Osteoblast (primary cell): Measurements from ENCODE around the gene SPATA13. TPM values are rescaled to one million over a fixed set of nuclear protein-coding genes. Genes with fewer than 3 reads are reported as not detected.

ENCODE experiments used
- DNase-seq: peaks from one replicate; pipeline ENCODE4 v3.0.0; 2011; ENCODE audit warnings: low spot score, mixed read lengths; ENCODE audit not compliant: insufficient read length; ENCODE audit errors: missing footprints
- H2AFZ ChIP-seq: 2 replicates; pipeline ENCODE4 v1.6.0; 2011; ENCODE audit warnings: mild to moderate bottlenecking, low read length
- H3K27ac ChIP-seq: 2 replicates; pipeline ENCODE4 v1.5.1; 2011; ENCODE audit warnings: mild to moderate bottlenecking, low read depth, low read length, moderate library complexity
- H3K27me3 ChIP-seq: 2 replicates; pipeline ENCODE4 v1.6.0; 2012; ENCODE audit warnings: mild to moderate bottlenecking, control low read depth, inconsistent platforms, low read length, moderate library complexity; ENCODE audit not compliant: insufficient read depth
- H3K36me3 ChIP-seq: 2 replicates; pipeline ENCODE4 v1.5.1; 2011; ENCODE audit warnings: mild to moderate bottlenecking, low read length, control low read depth, moderate library complexity; ENCODE audit not compliant: insufficient read depth
- H3K4me1 ChIP-seq: 2 replicates; pipeline ENCODE4 v1.5.1; 2011; ENCODE audit warnings: mild to moderate bottlenecking, low read length, control low read depth, moderate library complexity; ENCODE audit not compliant: insufficient read depth
- H3K4me2 ChIP-seq: 2 replicates; pipeline ENCODE4 v1.6.0; 2011; ENCODE audit warnings: mild to moderate bottlenecking, low read length; ENCODE audit not compliant: insufficient read depth
- H3K4me3 ChIP-seq: fragments of 200-600 bp; sonication (generic); 3 replicates; pipeline ENCODE4 v1.5.1; 2012; ENCODE audit warnings: mild to moderate bottlenecking, low read length, inconsistent platforms; ENCODE audit not compliant: insufficient read depth
- H3K79me2 ChIP-seq: 2 replicates; pipeline ENCODE4 v1.6.0; 2012; ENCODE audit warnings: mild to moderate bottlenecking, low read length, control low read depth, inconsistent platforms; ENCODE audit not compliant: insufficient read depth
- H3K9me3 ChIP-seq: 2 replicates; pipeline ENCODE4 v1.5.1; 2011; ENCODE audit warnings: low read depth, low read length, control low read depth
- H4K20me1 ChIP-seq: 2 replicates; pipeline ENCODE4 v1.6.0; 2012; ENCODE audit warnings: mild to moderate bottlenecking, low read length, control low read depth; ENCODE audit not compliant: insufficient read depth
- CTCF ChIP-seq: IDR thresholded peaks from 2 replicates; pipeline ENCODE4 v1.5.1; 2011; ENCODE audit warnings: mild to moderate bottlenecking, low read depth, low read length, moderate library complexity; ENCODE audit errors: extremely low read depth
- total RNA-seq: library from RNA; depleted of rRNA; stranded (reverse); fragments of >200 nt; gene quantifications from 2 replicates; pipeline ENCODE4 v1.2.3, GENCODE V29; 2012

Gene SPATA13
- total RNA-seq, 1 donor = 40.2 TPM

- Histone ChIP-seq H3K4me2 (peak overlapping the region; percentile 41), H3K9me3 (no peaks in the 10 kb centered on the region), H2AFZ (peak overlapping the region; percentile 58), H3K79me2 (no peaks in the 10 kb centered on the region), H3K36me3 (no peaks in the 10 kb centered on the region), H3K27ac (peak overlapping the region; percentile 50), H3K27me3 (peaks cover 1% of the 10 kb centered on the region), H4K20me1 (no peaks in the 10 kb centered on the region), H3K4me1 (peaks cover 3% of the 10 kb centered on the region), H3K4me3 (no peak overlapping the region)
- no peak for DNase-seq
- TF ChIP-seq CTCF = no peak
These were observed 7.3 kb downstream of the SPATA13 start for GRCh38 chr13:24167666-24168391.

GRCh38 chr13:24168392-24168750 lies 7.9 kb downstream of the SPATA13 start:
- Histone ChIP-seq H2AFZ (peak overlapping the region; percentile 58), H3K9me3 (no peaks in the 10 kb centered on the region), H3K79me2 (no peaks in the 10 kb centered on the region), H3K4me3 (no peak overlapping the region), H3K4me2 (peak overlapping the region; percentile 41), H4K20me1 (no peaks in the 10 kb centered on the region), H3K27ac (peak overlapping the region; percentile 50), H3K4me1 (peaks cover 3% of the 10 kb centered on the region), H3K36me3 (no peaks in the 10 kb centered on the region), H3K27me3 (no peaks in the 10 kb centered on the region)
- DNase-seq = no peak
- TF ChIP-seq CTCF = no peak

GRCh38 chr13:24168979-24169378 lies 8.5 kb downstream of the SPATA13 start:
- Histone ChIP-seq H3K4me2 (no peak overlapping the region), H3K4me3 (no peak overlapping the region), H3K27ac (no peak overlapping the region), H3K27me3 (no peaks in the 10 kb centered on the region), H3K9me3 (no peaks in the 10 kb centered on the region), H3K36me3 (no peaks in the 10 kb centered on the region), H3K79me2 (no peaks in the 10 kb centered on the region), H3K4me1 (peaks cover 3% of the 10 kb centered on the region), H4K20me1 (no peaks in the 10 kb centered on the region), H2AFZ (peak overlapping the region; percentile 57)
- TF ChIP-seq CTCF = no peak
- DNase-seq = no peak

- no peak overlapping the region for H3K4me3 ChIP-seq
- no peaks in the 10 kb centered on the region for H3K79me2 ChIP-seq
- no peaks in the 10 kb centered on the region for H3K9me3 ChIP-seq
- TF ChIP-seq CTCF = no peak
- H3K4me2 ChIP-seq = no peak overlapping the region
- peaks cover 3% of the 10 kb centered on the region for H3K4me1 ChIP-seq
- H3K27ac ChIP-seq = no peak overlapping the region
- H3K27me3 ChIP-seq = no peaks in the 10 kb centered on the region
- H2AFZ ChIP-seq = no peak overlapping the region
- no peaks in the 10 kb centered on the region for H4K20me1 ChIP-seq
- no peaks in the 10 kb centered on the region for H3K36me3 ChIP-seq
- DNase-seq = peak; percentile 51
These were observed 11.6 kb downstream of the SPATA13 start for GRCh38 chr13:24172071-24172470.
